Measurements from ENCODE around the gene TRAFD1. TPM values are rescaled to one million over a fixed set of nuclear protein-coding genes. Genes with fewer than 3 reads are reported as not detected.

TRAFD1 gene
- total RNA-seq, 1 donor from 2014 or later: 35.4 TPM

GRCh38 chr12:112091563-112091962, 33.8 kb upstream of the TRAFD1 start:
- Histone ChIP-seq H4K20me1 (ENCODE audit: low read depth) (peaks cover 14% of the 10 kb centered on the region), H2AFZ (replicated peaks) (no peak overlapping the region), H3K4me2 (no peak overlapping the region), H3K4me3 (no peak overlapping the region), H3K79me2 (ENCODE audit: low read depth) (peaks cover 58% of the 10 kb centered on the region), H3K36me3 (peaks cover 15% of the 10 kb centered on the region), H3F3A (ENCODE audit: low read depth) (no peaks in the 10 kb centered on the region), H3K9ac (no peak overlapping the region), H3K9me3 (ENCODE audit: low read depth) (no peaks in the 10 kb centered on the region), H3K27me3 (no peaks in the 10 kb centered on the region), H3K4me1 (no peaks in the 10 kb centered on the region), H3K27ac (no peak overlapping the region)
- DNase-seq (ENCODE audit: low spot score): no peak
- Mint-ChIP-seq H3K4me3 (no peak overlapping the region), H3K36me3 (peaks cover 17% of the 10 kb centered on the region), H3K9me3 (no peaks in the 10 kb centered on the region), H3K27ac (no peak overlapping the region), H3K4me1 (no peaks in the 10 kb centered on the region), H3K27me3 (ENCODE audit: insufficient read depth, low read depth) (peaks cover 2% of the 10 kb centered on the region)
- TF ChIP-seq EZH2 (IDR thresholded peaks at IDR 0.05) (no peak), EZH2phosphoT487 (IDR thresholded peaks at IDR 0.05) (no peak), CTCF (IDR thresholded peaks at IDR 0.05) (no peak)

GRCh38 chr12:112096070-112096469, 29.3 kb upstream of the TRAFD1 start:
- no peaks in the 10 kb centered on the region for H3K9me3 Mint-ChIP-seq
- TF ChIP-seq CTCF (IDR thresholded peaks at IDR 0.05) (no peak), EZH2 (IDR thresholded peaks at IDR 0.05) (no peak), EZH2phosphoT487 (IDR thresholded peaks at IDR 0.05) (no peak)
- Histone ChIP-seq H3K36me3 (peaks cover 5% of the 10 kb centered on the region), H3K79me2 (ENCODE audit: low read depth) (peaks cover 92% of the 10 kb centered on the region), H3K27ac (no peak overlapping the region), H3K9ac (no peak overlapping the region), H3K9me3 (ENCODE audit: low read depth) (no peaks in the 10 kb centered on the region), H3K4me3 (no peak overlapping the region), H3F3A (ENCODE audit: low read depth) (peaks cover 6% of the 10 kb centered on the region), H3K4me1 (no peaks in the 10 kb centered on the region), H2AFZ (replicated peaks) (no peak overlapping the region), H3K4me2 (no peak overlapping the region), H4K20me1 (ENCODE audit: low read depth) (peaks cover 21% of the 10 kb centered on the region), H3K27me3 (no peaks in the 10 kb centered on the region)
- H3K4me3 Mint-ChIP-seq: no peak overlapping the region
- DNase-seq (ENCODE audit: low spot score): no peak
- no peak overlapping the region for H3K27ac Mint-ChIP-seq
- peaks cover 2% of the 10 kb centered on the region for H3K27me3 Mint-ChIP-seq (ENCODE audit: insufficient read depth, low read depth)
- no peaks in the 10 kb centered on the region for H3K4me1 Mint-ChIP-seq
- H3K36me3 Mint-ChIP-seq: peaks cover 28% of the 10 kb centered on the region

DNA sequence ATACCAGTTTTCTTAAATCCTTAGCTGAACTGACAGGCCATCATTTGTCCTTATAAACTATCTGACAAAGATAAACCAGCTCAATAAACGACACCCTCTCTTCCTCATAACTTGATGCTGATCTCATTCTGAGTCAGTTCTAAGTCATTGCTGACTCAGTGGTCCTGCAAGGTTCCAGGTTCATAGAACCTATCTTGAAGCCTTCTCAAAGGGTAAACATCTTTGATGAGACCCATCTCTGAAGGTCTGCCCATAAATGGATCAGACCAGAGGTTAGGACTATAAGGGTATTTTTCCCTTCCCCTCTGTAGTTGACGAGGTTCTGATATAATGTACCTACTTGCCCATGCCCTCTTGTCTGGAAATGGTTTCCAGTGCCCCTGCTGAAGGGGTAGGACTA, 28.7 kb upstream of the TRAFD1 start:
- H3K9me3 Mint-ChIP-seq: no peaks in the 10 kb centered on the region
- no peaks in the 10 kb centered on the region for H3K27me3 ChIP-seq
- peaks cover 2% of the 10 kb centered on the region for H3K27me3 Mint-ChIP-seq (ENCODE audit: insufficient read depth, low read depth)
- no peak for TF ChIP-seq EZH2 (IDR thresholded peaks at IDR 0.05)
- no peak for TF ChIP-seq EZH2phosphoT487 (IDR thresholded peaks at IDR 0.05)
- TF ChIP-seq CTCF (IDR thresholded peaks at IDR 0.05): no peak
- no peak overlapping the region for H3K9ac ChIP-seq
- peaks cover 26% of the 10 kb centered on the region for H3K36me3 Mint-ChIP-seq
- no peak overlapping the region for H3K4me3 ChIP-seq
- H3K36me3 ChIP-seq: peaks cover 8% of the 10 kb centered on the region
- DNase-seq (ENCODE audit: low spot score): no peak
- peaks cover 6% of the 10 kb centered on the region for H3F3A ChIP-seq (ENCODE audit: low read depth)
- H3K27ac Mint-ChIP-seq: no peak overlapping the region
- H3K79me2 ChIP-seq (ENCODE audit: low read depth): peaks cover 98% of the 10 kb centered on the region
- H3K9me3 ChIP-seq (ENCODE audit: low read depth): no peaks in the 10 kb centered on the region
- peaks cover 21% of the 10 kb centered on the region for H4K20me1 ChIP-seq (ENCODE audit: low read depth)
- H3K4me1 ChIP-seq: no peaks in the 10 kb centered on the region
- no peak overlapping the region for H3K4me2 ChIP-seq
- no peak overlapping the region for H2AFZ ChIP-seq (replicated peaks)
- no peak overlapping the region for H3K27ac ChIP-seq
- H3K4me3 Mint-ChIP-seq: no peak overlapping the region
- no peaks in the 10 kb centered on the region for H3K4me1 Mint-ChIP-seq
